Measurements from ENCODE around the gene DFFA. TPM values are rescaled to one million over a fixed set of nuclear protein-coding genes. Genes with fewer than 3 reads are reported as not detected.

Gene DFFA
- total and polyA plus RNA-seq, 4 donors: 10.6 to 20.0 (median 14.3) TPM

GRCh38 chr1:10497109-10497508, 24.8 kb upstream of the DFFA start:
- H3K27me3 ChIP-seq (ENCODE audit: control insufficient read depth in 4 of 4, insufficient read depth in 4 of 4, low read length in 3 of 4): no peaks in the 10 kb centered on the region
- H3K36me3 ChIP-seq (ENCODE audit: control insufficient read depth in 4 of 4, insufficient read depth in 3 of 4, low read depth in 1 of 4, low read length in 3 of 4): peaks cover 0 to 6% (median 3%) of the 10 kb centered on the region in 4 donors
- H3K9ac ChIP-seq (ENCODE audit: low read depth in 1 of 2, low read length in 2 of 2): no peak overlapping the region
- peaks cover 0 to 27% (median 15%) of the 10 kb centered on the region in 4 donors for H3K4me1 ChIP-seq (ENCODE audit: control insufficient read depth in 4 of 4, insufficient read depth in 4 of 4, low read length in 3 of 4)
- DNase-seq (ENCODE audit: low spot score): no peak
- no peak for TF ChIP-seq TAF1 (conservative IDR thresholded peaks at IDR 0.05)
- 92% methylated on average over 7 of the region's 7 CpGs for WGBS
- H3K9me3 ChIP-seq (ENCODE audit: control insufficient read depth in 4 of 4, low read length in 3 of 4): no peaks in the 10 kb centered on the region
- H3K4me3 ChIP-seq (ENCODE audit: low read depth in 1 of 3, low read length in 3 of 3): no peak overlapping the region
- H3K27ac ChIP-seq (ENCODE audit: low read depth in 1 of 2, low read length in 2 of 2): no peak overlapping the region

GRCh38 chr1:10495952-10496351, 23.6 kb upstream of the DFFA start:
- H3K36me3 ChIP-seq (ENCODE audit: control insufficient read depth in 4 of 4, insufficient read depth in 3 of 4, low read depth in 1 of 4, low read length in 3 of 4): peaks cover 0 to 6% (median 3%) of the 10 kb centered on the region in 4 donors
- DNase-seq (ENCODE audit: low spot score): no peak
- no peak for TF ChIP-seq TAF1 (conservative IDR thresholded peaks at IDR 0.05)
- no peak overlapping the region for H3K9ac ChIP-seq (ENCODE audit: low read depth in 1 of 2, low read length in 2 of 2)
- H3K4me1 ChIP-seq (ENCODE audit: control insufficient read depth in 4 of 4, insufficient read depth in 4 of 4, low read length in 3 of 4): peaks cover 2 to 33% (median 23%) of the 10 kb centered on the region in 4 donors
- H3K9me3 ChIP-seq (ENCODE audit: control insufficient read depth in 4 of 4, low read length in 3 of 4): no peaks in the 10 kb centered on the region
- no peaks in the 10 kb centered on the region for H3K27me3 ChIP-seq (ENCODE audit: control insufficient read depth in 4 of 4, insufficient read depth in 4 of 4, low read length in 3 of 4)
- H3K27ac ChIP-seq (ENCODE audit: low read depth in 1 of 2, low read length in 2 of 2): no peak overlapping the region
- no peak overlapping the region for H3K4me3 ChIP-seq (ENCODE audit: low read depth in 1 of 3, low read length in 3 of 3)
- 75% methylated on average over 14 of the region's 14 CpGs for WGBS

DNA sequence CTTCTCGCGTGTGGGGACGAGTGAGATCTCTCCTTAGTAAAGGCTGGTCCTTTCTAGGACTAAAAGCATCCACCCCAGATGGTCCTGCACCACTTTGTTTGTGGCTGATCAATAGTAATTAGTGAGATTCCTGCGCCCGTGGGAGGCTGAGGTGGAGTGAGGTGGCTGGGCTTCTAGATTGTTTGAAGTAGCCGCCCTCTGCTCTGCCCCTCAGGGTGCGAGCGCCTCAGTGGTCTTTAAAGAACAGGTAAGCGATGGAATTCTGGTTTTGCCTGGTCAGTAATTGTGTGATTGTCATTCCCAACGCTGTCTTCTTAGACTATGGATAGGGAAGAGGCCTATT, 23.1 kb upstream of the DFFA start:
- no peaks in the 10 kb centered on the region for H3K9me3 ChIP-seq (ENCODE audit: control insufficient read depth in 4 of 4, low read length in 3 of 4)
- TF ChIP-seq YY1 (IDR thresholded peaks at IDR 0.05) (no peak), HNF4G (IDR thresholded peaks at IDR 0.05) (no peak), EGR1 (IDR thresholded peaks at IDR 0.05; ENCODE audit: low read depth in 2 of 2) (no peak), TAF1 (conservative IDR thresholded peaks at IDR 0.05) (no peak), ZBTB33 (IDR thresholded peaks at IDR 0.05) (no peak), MAX (IDR thresholded peaks at IDR 0.05) (no peak), SP1 (IDR thresholded peaks at IDR 0.05) (no peak), GABPA (IDR thresholded peaks at IDR 0.05 in 1 of 2, conservative IDR thresholded peaks at IDR 0.05 in 1 of 2) (no peak), JUND (IDR thresholded peaks at IDR 0.05) (no peak), FOXA1 (IDR thresholded peaks at IDR 0.05) (no peak), HNF4A (conservative IDR thresholded peaks at IDR 0.05) (no peak), NR2F2 (IDR thresholded peaks at IDR 0.05) (no peak)
- TF ChIP-seq, protein P1, sequence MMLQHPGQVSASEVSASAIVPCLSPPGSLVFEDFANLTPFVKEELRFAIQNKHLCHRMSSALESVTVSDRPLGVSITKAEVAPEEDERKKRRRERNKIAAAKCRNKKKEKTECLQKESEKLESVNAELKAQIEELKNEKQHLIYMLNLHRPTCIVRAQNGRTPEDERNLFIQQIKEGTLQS (IDR thresholded peaks at IDR 0.05): no peak
- TF ChIP-seq, protein P2, sequence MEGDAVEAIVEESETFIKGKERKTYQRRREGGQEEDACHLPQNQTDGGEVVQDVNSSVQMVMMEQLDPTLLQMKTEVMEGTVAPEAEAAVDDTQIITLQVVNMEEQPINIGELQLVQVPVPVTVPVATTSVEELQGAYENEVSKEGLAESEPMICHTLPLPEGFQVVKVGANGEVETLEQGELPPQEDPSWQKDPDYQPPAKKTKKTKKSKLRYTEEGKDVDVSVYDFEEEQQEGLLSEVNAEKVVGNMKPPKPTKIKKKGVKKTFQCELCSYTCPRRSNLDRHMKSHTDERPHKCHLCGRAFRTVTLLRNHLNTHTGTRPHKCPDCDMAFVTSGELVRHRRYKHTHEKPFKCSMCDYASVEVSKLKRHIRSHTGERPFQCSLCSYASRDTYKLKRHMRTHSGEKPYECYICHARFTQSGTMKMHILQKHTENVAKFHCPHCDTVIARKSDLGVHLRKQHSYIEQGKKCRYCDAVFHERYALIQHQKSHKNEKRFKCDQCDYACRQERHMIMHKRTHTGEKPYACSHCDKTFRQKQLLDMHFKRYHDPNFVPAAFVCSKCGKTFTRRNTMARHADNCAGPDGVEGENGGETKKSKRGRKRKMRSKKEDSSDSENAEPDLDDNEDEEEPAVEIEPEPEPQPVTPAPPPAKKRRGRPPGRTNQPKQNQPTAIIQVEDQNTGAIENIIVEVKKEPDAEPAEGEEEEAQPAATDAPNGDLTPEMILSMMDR (IDR thresholded peaks at IDR 0.05; ENCODE audit: low read depth, low read length, missing input control): no peak
- DNase-seq (ENCODE audit: low spot score): no peak
- peaks cover 0 to 6% (median 3%) of the 10 kb centered on the region in 4 donors for H3K36me3 ChIP-seq (ENCODE audit: control insufficient read depth in 4 of 4, insufficient read depth in 3 of 4, low read depth in 1 of 4, low read length in 3 of 4)
- no peaks in the 10 kb centered on the region for H3K27me3 ChIP-seq (ENCODE audit: control insufficient read depth in 4 of 4, insufficient read depth in 4 of 4, low read length in 3 of 4)
- H3K4me3 ChIP-seq (ENCODE audit: low read depth in 1 of 3, low read length in 3 of 3): no peak overlapping the region
- H3K9ac ChIP-seq (ENCODE audit: low read depth in 1 of 2, low read length in 2 of 2): no peak overlapping the region
- peaks cover 2 to 38% (median 28%) of the 10 kb centered on the region in 4 donors for H3K4me1 ChIP-seq (ENCODE audit: control insufficient read depth in 4 of 4, insufficient read depth in 4 of 4, low read length in 3 of 4)
- no peak overlapping the region for H3K27ac ChIP-seq (ENCODE audit: low read depth in 1 of 2, low read length in 2 of 2)
- 71% methylated on average over 10 of the region's 10 CpGs for WGBS
